Measurements from ENCODE around the gene C3orf70. TPM values are rescaled to one million over a fixed set of nuclear protein-coding genes. Genes with fewer than 3 reads are reported as not detected.
A peak's percentile ranks its signal among the peaks of the same experiment; 100 is the strongest.

Gene C3orf70
- total RNA-seq (2014; rRNA removed; shearing (Covaris generic)) = not detected in 2 replicates
- polyA plus RNA-seq (2014; cell fraction: nucleus; rRNA removed) = not detected in 2 replicates

DNA sequence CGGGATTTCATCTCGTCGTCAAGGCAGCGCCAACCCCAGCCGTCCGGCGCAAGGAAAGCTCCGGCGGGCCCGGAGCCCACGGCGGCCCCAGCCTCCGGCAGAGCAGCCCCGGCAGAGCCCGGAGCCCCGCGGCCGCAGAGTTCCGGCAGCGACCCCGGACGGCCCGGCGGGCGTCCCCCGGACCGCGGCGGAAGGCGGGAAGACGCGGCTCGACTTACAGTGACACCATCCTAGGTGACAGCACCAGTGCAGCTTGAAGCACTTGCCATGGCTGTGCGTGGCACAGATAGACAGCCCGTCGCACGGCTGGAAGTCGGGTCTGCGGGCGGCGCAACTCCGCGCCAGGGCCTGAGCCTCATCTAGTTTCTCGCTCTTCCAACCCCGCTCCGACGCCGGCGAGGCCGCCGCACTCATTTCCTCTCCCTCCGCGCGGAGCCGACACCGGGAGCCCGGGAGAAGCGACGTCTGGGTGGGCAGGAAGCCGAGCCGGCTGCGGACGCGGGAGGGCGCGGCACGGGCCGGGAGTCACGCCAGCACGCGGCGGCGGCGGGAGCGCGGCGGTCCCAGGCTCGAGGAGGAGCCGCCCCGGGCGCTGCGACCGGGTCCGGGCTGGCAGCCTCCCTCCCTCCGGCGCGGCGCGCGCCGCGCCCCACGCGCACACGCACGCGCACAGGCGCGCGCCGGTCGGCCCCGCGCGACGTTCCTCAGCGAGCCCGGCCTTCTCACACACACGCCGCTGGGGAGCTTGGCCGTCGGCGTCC lies at the start of gene C3orf70:
C3orf70 (minus strand) TSS at position 651 of the 761 bp plus-strand sequence; CDS start at position 414, 237 bp downstream.
- no peak for DNase-seq (ENCODE audit: extremely low read depth, low read depth)

- DNase-seq (ENCODE audit: extremely low read depth, low read depth) = no peak
Measured at GRCh38 chr3:185200639-185201038, 47.8 kb upstream of the C3orf70 start.

DNA sequence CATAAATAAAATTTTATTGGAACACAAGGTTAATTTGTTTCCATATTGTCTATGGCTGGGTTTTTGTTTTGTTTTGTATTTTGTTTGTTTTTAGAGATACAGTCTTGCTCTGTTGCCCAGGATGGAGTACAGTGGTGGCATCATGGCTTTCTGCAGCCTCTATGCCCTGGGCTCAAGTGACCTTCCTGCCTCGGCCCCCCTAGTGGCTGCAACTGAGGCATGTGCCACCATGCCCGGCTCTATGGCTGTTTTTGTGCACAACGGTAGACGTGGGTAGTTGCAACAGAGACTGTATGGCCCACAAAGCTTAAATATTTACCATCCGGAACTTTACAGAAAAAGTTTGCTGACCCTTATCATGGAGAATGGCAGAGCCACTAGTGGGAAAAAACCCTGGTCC lies 46.8 kb upstream of the C3orf70 start:
- DNase-seq (ENCODE audit: extremely low read depth, low read depth) = no peak

GRCh38 chr3:185199206-185199605 lies 46.3 kb upstream of the C3orf70 start:
- no peak for DNase-seq (ENCODE audit: extremely low read depth, low read depth)

DNA sequence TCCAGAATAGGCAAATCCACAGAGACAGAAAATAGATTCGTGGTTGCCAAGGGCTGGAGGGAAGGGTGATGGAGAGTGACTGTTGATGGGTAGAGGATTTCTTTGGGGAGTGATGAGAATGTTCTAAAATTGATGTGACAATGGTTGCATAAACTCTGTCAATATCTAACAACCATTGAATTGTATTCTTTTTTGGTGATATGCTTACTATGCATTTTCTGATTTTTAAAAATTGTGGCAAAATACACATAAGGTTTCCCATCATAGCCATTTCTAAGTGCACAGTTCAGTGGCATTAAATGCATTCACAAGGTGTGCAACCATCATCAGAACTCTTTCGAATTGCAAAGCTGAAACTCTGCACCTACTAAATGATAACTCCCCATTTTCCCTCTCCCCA lies 44.2 kb upstream of the C3orf70 start:
- no peak for DNase-seq (ENCODE audit: extremely low read depth, low read depth)

DNA sequence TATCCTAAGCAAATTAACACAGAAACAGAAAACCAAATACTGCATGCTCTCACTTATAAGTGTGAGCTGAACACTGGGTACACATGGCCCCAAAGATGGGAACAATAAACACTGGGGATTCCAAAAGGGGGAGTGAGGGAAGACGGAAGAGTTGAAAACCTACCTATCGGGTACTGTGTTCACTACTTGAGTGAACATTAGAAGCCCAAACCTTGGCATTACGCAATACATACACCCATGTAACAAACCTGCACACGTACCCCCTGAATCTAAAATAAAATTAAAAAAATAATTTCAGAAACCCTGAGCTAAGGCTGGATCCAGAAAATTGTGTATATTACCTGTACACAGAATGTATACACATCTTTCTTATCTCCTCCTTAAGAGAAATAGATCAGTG lies 42.8 kb upstream of the C3orf70 start:
- no peak for DNase-seq (ENCODE audit: extremely low read depth, low read depth)

- no peak for DNase-seq (ENCODE audit: extremely low read depth, low read depth)
Measured at GRCh38 chr3:185188816-185189215, 36.0 kb upstream of the C3orf70 start.

DNA sequence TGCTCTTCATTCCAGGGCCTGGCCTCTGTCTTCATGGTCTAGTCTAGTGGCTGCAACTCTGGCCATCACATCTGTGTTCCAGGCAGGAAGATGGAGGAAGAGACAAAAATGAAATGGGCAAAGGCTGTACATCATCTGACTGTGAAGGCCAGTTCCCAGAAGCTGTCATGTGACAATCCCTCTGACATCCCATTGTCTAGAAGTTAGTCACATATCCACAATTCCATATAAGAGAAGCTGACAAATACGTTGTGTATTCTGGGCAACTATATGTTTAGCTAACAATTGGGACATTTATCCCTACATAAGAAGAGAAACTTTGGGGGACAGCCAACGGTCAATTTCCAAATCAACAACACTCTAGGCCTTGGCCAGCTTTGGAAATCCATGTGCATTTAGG lies 34.5 kb upstream of the C3orf70 start:
- DNase-seq (ENCODE audit: extremely low read depth, low read depth) = no peak

- peak; percentile 16 for DNase-seq (ENCODE audit: extremely low read depth, low read depth)
Measured at GRCh38 chr3:185176750-185177359, 24.0 kb upstream of the C3orf70 start.

DNA sequence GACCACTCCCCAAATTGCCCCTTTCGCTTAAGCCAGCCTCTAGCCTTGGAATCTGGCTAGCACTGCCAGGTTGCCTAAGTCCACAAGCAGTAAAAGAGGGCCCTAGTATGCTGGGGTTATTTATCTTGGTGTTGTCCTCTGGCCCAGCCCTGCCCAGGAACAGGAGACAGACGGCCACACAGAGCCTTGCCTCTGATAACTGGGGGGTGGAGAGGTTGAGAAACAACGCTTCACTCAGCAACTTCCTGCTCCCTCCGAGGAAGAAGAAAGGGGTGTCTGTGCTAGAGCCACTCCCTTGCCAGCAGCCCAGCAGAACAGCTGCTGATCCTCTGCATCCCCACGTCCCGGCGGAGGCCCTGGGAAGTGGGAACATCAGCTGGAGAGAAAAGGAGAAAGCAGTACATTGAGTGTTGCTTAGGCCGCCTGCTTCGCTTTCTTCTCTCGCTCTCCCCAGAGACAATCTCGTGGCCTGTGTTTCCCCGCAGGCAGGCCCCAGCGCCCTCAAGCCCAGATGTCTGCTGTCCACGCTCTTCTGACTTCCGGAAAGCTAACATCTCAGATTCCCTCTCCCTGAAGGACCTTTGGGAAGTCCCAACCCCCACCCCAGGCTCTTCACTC lies 22.6 kb upstream of the C3orf70 start:
- no peak for DNase-seq (ENCODE audit: extremely low read depth, low read depth)

GRCh38 chr3:185172086-185173049 lies 19.5 kb upstream of the C3orf70 start:
- DNase-seq (ENCODE audit: extremely low read depth, low read depth) = no peak

GRCh38 chr3:185164428-185165217 lies 11.8 kb upstream of the C3orf70 start:
- DNase-seq (ENCODE audit: extremely low read depth, low read depth) = no peak

DNA sequence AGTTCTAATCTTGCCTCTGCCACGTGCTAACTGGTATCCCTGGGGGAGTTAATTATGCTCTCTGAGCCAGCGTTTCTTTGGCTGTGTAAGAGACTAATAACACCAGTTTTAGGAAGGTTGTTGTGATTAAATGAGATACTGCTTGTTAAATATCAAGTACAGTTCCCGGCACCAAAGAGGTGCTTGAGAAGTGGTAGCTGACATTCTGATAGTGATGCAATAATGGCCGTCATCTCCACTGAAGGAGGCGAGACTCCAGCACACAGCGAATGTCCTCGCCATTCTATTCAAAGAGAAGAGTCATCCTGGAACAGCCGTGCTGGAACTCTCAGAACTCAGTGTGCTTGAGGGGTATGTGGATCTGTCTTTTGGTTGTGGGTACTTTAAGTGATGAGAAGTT lies 9.8 kb upstream of the C3orf70 start:
- DNase-seq (ENCODE audit: extremely low read depth, low read depth) = no peak

- no peak for DNase-seq (ENCODE audit: extremely low read depth, low read depth)
Measured at GRCh38 chr3:185161761-185162160, 8.9 kb upstream of the C3orf70 start.

GRCh38 chr3:185157347-185157746 lies 4.5 kb upstream of the C3orf70 start:
- no peak for DNase-seq (ENCODE audit: extremely low read depth, low read depth)

- DNase-seq (ENCODE audit: extremely low read depth, low read depth) = no peak
Measured at GRCh38 chr3:185155678-185156077, 2.8 kb upstream of the C3orf70 start.

- no peak for DNase-seq (ENCODE audit: extremely low read depth, low read depth)
Measured at GRCh38 chr3:185153861-185154629, 1.2 kb upstream of the C3orf70 start.

- no peak for DNase-seq (ENCODE audit: extremely low read depth, low read depth)
Measured at GRCh38 chr3:185153171-185153771, 411 bp upstream of the C3orf70 start.

DNA sequence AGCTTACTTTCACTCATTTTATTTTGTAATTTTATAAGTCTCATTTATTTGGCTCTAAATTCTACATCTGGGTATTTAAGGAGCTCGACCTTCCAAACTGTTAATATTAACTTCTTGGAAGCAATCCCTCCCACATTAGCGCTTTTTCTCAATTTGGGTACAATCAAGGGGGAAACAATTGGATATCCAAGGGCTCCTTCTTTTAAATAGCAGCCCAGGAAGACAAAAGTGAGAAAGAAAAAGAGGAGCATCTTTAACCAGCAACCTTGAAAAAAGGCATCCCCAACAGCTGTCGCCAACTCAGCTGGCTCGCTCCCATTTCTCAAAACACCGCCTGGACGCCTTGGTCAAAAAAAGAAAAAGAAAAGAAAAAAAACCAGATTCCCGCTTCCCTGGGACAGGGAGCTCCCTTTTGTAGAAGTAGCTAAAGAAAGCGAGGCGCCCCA lies 873 bp downstream of the C3orf70 start:
- DNase-seq (ENCODE audit: extremely low read depth, low read depth) = no peak

Data from NCI-H460 (cell line).